ENCODE measurements around the gene DHRS4L2. TPM values are rescaled to one million over a fixed set of nuclear protein-coding genes. Genes with fewer than 3 reads are reported as not detected.

The DHRS4L2 gene
- total RNA-seq, 1 donor from 2014 or later = 13.4 TPM

DNA sequence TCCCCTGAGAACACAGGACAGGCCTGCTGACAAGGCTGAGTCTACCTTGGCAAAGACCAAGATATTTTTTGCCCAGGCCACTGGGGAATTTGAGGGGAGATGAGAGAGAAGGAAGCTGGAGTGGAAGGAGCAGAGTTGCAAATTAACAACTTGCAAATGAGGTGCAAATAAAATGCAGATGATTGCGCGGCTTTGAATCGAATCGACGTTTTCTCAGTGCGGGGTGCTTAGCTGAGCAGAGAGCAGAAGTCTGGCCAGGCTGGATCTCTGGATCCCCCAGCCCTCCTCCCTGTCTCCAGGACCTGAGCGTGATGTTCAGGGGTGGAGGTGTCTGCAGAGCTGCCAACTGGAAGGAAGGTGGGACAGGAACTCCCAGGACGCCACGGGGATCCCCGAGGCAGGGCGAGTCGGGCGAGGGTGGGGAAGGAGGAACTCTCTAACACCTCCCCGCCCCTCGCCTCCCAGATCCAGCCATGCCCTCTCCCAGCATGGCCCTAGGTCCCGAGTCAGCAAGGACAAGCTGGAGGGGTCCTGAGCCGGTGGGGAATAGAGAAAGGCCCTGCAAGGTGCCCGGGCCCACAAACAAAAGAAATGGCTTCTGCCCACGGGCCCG is 62.6 kb downstream of the DHRS4L2 start:
- no peak overlapping the region for H3K27ac Mint-ChIP-seq (ENCODE audit: unreplicated experiment)
- H3K4me1 ChIP-seq (ENCODE audit: insufficient read depth, low read length) = no peaks in the 10 kb centered on the region
- H3K9me3 Mint-ChIP-seq (ENCODE audit: unreplicated experiment) = peaks cover 2% of the 10 kb centered on the region
- H3K27ac ChIP-seq (ENCODE audit: low read depth, low read length) = no peak overlapping the region
- no peaks in the 10 kb centered on the region for H3K9me3 ChIP-seq (ENCODE audit: insufficient read depth, low read depth, low read length)
- peaks cover 4% of the 10 kb centered on the region for H4K20me1 ChIP-seq (ENCODE audit: insufficient read depth, low read length)
- DNase-seq (ENCODE audit: low read depth) (no peak), FAIRE-seq (no peak)
- H3K79me2 ChIP-seq (ENCODE audit: insufficient read depth, low read length) = no peaks in the 10 kb centered on the region
- peaks cover 2% of the 10 kb centered on the region for H3K4me1 Mint-ChIP-seq (ENCODE audit: low read depth, unreplicated experiment)
- H3K4me3 Mint-ChIP-seq (ENCODE audit: unreplicated experiment) = peak overlapping the region; percentile 75
- H3K36me3 Mint-ChIP-seq (ENCODE audit: low read depth, unreplicated experiment) = no peaks in the 10 kb centered on the region
- peaks cover 62% of the 10 kb centered on the region for H3K27me3 Mint-ChIP-seq (ENCODE audit: low read depth, unreplicated experiment)
- H3K9ac ChIP-seq (ENCODE audit: low read length) = peak overlapping the region; percentile 74
- H3K4me3 ChIP-seq (ENCODE audit: insufficient read depth, low read depth, low read length) = peak overlapping the region; percentile 58
- H2AFZ ChIP-seq (ENCODE audit: low read depth, low read length) = peak overlapping the region; percentile 91
- H3K27me3 ChIP-seq (ENCODE audit: insufficient read depth, low read length) = peaks cover 21% of the 10 kb centered on the region
- H3K36me3 ChIP-seq (ENCODE audit: insufficient read depth, low read length) = no peaks in the 10 kb centered on the region
- H3K4me2 ChIP-seq (ENCODE audit: low read length) = peak overlapping the region; percentile 99
- TF ChIP-seq EZH2 (IDR thresholded peaks at IDR 0.05; ENCODE audit: insufficient read depth, low read length) (no peak), CTCF (IDR thresholded peaks at IDR 0.05; ENCODE audit: insufficient read depth, low read depth, low read length) (no peak)

- Histone ChIP-seq H3K27me3 (ENCODE audit: insufficient read depth, low read length) (peaks cover 21% of the 10 kb centered on the region), H3K4me1 (ENCODE audit: insufficient read depth, low read length) (no peaks in the 10 kb centered on the region), H3K9ac (ENCODE audit: low read length) (peak within 1 kb of the TSS; percentile 74), H3K4me3 (ENCODE audit: insufficient read depth, low read depth, low read length) (peak within 1 kb of the TSS; percentile 58), H3K36me3 (ENCODE audit: insufficient read depth, low read length) (no peaks in the 10 kb centered on the region), H3K27ac (ENCODE audit: low read depth, low read length) (no peak within 1 kb of the TSS), H3K4me2 (ENCODE audit: low read length) (peak within 1 kb of the TSS; percentile 99), H4K20me1 (ENCODE audit: insufficient read depth, low read length) (peaks cover 4% of the 10 kb centered on the region), H3K79me2 (ENCODE audit: insufficient read depth, low read length) (no peaks in the 10 kb centered on the region), H3K9me3 (ENCODE audit: insufficient read depth, low read depth, low read length) (no peaks in the 10 kb centered on the region), H2AFZ (ENCODE audit: low read depth, low read length) (peak within 1 kb of the TSS; percentile 91)
- no peaks in the 10 kb centered on the region for H3K36me3 Mint-ChIP-seq (ENCODE audit: low read depth, unreplicated experiment)
- H3K4me1 Mint-ChIP-seq (ENCODE audit: low read depth, unreplicated experiment) = peaks cover 2% of the 10 kb centered on the region
- no peak for TF ChIP-seq EZH2 (IDR thresholded peaks at IDR 0.05; ENCODE audit: insufficient read depth, low read length)
- TF ChIP-seq CTCF (IDR thresholded peaks at IDR 0.05; ENCODE audit: insufficient read depth, low read depth, low read length) = no peak
- DNase-seq (ENCODE audit: low read depth) = peak; percentile 18
- H3K27ac Mint-ChIP-seq (ENCODE audit: unreplicated experiment) = no peak within 1 kb of the TSS
- peaks cover 2% of the 10 kb centered on the region for H3K9me3 Mint-ChIP-seq (ENCODE audit: unreplicated experiment)
- FAIRE-seq = no peak
- peak within 1 kb of the TSS; percentile 83 for H3K4me3 Mint-ChIP-seq (ENCODE audit: unreplicated experiment)
- peaks cover 67% of the 10 kb centered on the region for H3K27me3 Mint-ChIP-seq (ENCODE audit: low read depth, unreplicated experiment)
Measured at GRCh38 chr14:24051789-24052655, 63.3 kb downstream of the DHRS4L2 start, which contains the start of gene CARMIL3. TSS of gene CARMIL3 (plus strand) at chr14:24052009. CDS start at chr14:24052154, 145 bp downstream.
